Epithelial cell of proximal tubule (primary cell): Measurements from ENCODE around the gene UNC13B. TPM values are rescaled to one million over a fixed set of nuclear protein-coding genes. Genes with fewer than 3 reads are reported as not detected.
A peak's percentile ranks its signal among the peaks of the same experiment; 100 is the strongest.
"Not testable (repeated sequence)": the region's sequence is repeated elsewhere in the genome, so short reads cannot be mapped to it uniquely, and the experiment has no call there.

Source experiments
- DNase-seq: peaks from one replicate; pipeline ENCODE4 v3.0.0-alpha.2; 2011; ENCODE audit warnings: low read depth
- H3K4me3 ChIP-seq: 2 replicates; pipeline ENCODE4 v1.5.1; 2011; ENCODE audit warnings: low read depth, mild to moderate bottlenecking, low read length
- total RNA-seq: library from RNA; depleted of rRNA; stranded (reverse); fragments of >200 nt; gene quantifications from 2 replicates; pipeline ENCODE4 v1.2.3, GENCODE V29; 2015
- TF ChIP-seq, protein P1 (sequence below): conservative IDR thresholded peaks from 2 replicates; pipeline ENCODE4 v1.5.1; 2012; ENCODE audit warnings: low read depth, mild to moderate bottlenecking, low read length

The UNC13B gene
- total RNA-seq, 1 donor from 2014 or later, result 19.6 TPM

DNA sequence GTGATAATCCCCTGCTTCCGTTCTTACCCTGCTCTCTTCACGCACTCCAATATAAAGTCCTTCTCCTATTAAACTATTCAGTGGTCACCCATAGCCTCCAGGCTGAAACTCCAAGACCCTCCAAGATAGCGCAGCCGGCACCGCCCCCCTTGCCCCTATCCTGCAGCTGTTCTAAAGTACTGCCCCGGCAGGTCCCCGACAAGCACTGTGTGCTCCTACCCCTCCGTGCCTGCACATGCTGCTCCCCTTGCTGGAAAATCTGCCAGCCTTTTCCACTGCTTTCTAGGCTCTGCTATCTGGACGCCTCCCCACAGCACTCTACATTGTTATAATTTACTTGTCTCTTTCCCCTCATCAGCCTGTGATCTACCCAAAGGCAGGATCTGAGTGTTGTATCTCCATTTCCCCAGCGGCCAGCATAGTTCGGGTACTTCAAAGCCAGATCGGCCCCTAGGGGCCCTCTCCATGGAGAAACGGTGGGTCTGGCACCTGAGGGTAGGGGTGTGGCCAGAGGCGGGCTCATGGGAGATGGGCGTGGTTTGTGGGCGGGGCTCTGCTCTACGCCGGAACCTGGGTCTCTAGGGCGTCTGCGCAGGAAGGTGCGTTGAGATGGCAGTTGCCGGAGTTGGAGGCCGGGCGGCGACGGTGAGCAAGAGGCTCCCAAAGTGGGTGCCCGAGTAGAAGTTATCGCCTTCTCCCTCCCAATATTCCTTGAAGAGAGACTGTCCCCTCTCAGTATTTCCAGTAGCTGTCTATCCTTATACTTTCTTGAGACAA, 244.6 kb downstream of the UNC13B start:
- TF ChIP-seq, protein P1, sequence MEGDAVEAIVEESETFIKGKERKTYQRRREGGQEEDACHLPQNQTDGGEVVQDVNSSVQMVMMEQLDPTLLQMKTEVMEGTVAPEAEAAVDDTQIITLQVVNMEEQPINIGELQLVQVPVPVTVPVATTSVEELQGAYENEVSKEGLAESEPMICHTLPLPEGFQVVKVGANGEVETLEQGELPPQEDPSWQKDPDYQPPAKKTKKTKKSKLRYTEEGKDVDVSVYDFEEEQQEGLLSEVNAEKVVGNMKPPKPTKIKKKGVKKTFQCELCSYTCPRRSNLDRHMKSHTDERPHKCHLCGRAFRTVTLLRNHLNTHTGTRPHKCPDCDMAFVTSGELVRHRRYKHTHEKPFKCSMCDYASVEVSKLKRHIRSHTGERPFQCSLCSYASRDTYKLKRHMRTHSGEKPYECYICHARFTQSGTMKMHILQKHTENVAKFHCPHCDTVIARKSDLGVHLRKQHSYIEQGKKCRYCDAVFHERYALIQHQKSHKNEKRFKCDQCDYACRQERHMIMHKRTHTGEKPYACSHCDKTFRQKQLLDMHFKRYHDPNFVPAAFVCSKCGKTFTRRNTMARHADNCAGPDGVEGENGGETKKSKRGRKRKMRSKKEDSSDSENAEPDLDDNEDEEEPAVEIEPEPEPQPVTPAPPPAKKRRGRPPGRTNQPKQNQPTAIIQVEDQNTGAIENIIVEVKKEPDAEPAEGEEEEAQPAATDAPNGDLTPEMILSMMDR, result no peak
- no peak overlapping the region for H3K4me3 ChIP-seq
- no peak for DNase-seq

DNA sequence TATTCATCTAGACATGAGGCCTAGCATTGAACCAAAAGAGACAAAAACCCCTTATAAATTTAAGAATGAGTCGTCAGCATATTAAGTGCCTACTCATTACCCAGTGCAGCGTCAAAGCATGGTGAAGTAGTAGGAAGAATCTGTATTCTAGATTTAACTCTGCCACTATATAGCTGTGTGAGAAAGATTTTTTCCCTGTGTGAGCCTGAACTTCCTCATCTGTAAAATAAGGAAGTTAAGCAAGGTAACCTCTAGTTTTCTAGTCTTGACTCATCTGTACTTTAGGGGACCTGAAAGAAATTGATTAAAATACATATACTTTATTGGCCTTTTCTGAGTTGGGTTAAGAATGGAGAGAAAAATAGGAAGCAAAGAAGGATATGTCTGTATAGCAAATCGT, 246.0 kb downstream of the UNC13B start:
- DNase-seq, result no peak
- H3K4me3 ChIP-seq, result no peak overlapping the region
- TF ChIP-seq, protein P1, result no peak

DNA sequence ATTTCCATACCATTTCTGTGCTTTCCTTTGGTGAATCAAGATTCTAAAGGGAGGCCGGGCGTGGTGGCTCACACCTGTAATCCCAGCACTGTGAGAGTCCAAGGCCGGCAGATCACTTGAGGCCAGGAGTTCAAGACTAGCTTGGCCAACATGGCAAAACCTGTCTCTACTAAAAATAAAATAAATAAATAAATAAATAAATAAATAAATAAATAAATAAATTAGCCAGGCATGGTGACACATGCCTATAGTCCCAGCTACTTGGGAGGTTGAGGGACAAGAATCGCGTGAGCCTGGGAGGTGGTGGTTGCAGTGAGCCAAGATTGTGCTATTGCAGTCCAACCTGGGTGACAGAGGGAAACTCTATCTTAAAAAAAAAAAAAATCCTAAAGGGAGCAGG, 247.6 kb downstream of the UNC13B start:
- not testable (repeated sequence) for H3K4me3 ChIP-seq, DNase-seq

DNA sequence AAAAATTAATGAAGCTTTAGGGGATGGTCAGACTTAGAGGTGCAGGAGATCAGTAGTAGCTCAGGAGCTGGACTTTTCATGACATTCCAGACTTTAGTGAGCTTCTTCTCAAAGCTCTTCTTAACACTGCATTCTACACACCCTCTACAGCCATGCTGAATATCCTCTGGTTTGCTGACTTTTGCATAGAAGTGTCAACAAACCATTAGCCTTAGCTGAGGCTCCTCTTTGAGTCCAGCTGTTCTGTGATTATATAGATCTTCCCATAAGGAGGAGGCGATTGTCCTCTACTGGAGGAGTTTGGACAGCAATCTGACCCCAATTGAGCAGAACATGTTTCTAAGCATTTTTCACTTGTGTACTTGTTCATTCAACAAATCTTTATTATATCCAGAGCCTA, 253.1 kb downstream of the UNC13B start:
- no peak overlapping the region for H3K4me3 ChIP-seq
- TF ChIP-seq, protein P1, result no peak
- no peak for DNase-seq

DNA sequence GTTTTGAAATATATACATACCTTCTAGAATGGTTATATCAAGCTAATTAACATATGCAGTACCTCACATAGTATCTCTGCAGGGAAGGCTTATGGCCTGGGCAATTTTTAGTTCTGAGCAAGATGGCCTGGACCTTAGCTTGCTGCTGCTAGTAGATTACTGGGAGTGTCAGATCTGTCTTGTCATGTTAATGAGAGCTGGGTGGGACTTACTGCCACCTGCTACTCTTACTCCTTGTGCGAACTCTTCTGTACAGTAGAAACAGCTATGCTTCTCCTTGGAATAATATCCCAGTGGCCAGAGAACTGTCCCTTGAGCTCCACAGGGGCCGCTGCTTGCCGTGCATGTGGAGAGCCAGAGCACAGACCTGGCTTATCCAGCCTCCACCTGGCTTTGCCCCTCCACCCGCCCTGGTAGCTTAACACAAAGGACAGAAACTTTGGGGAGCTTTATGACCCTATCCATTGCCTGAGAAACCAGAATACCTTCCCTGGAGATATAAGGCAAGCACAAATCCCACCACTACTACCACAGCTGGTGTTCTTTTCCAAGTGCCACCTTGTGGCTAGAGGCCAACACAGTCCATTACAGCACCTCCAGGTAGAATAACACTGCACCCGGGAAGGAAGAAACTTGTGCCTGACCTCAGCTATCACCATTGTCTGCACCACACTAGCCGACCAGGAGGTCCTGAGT, 253.7 kb downstream of the UNC13B start:
- TF ChIP-seq, protein P1, result peak; percentile 44
- no peak overlapping the region for H3K4me3 ChIP-seq
- DNase-seq, result no peak

DNA sequence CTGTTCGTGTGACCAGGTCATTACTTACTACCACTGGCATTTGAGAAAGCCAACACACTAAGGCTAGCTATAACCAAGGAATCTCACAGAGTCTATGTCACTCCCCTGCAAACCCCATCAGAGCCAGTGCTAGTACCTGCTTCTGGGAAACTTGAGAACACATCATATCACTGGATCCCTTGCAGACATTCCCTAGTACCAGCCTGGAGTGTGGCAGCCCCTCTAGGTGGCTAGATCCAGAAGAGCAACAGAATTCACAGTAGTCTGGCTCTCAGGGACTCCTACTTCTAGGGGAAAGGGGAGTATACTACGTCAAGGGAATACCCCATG, 254.3 kb downstream of the UNC13B start:
- no peak for DNase-seq
- TF ChIP-seq, protein P1, result no peak
- no peak overlapping the region for H3K4me3 ChIP-seq

DNA sequence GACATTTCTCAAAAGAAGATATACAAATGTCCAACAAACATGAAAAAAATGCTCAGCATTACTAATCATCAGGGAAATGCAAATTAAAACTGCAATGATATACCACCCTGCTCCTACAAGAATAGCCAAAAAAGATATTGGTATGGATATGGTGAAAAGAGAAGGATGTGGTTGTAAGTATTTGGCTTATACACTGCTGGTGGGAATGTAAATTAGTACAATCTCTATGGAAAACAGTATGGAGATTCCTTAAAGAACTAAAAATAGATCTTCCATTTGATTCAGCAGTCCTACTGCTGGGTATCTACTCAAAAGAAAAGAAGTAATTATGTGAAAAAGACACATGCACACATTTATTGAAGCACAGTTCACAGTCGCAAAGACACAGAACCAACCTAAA, 260.5 kb downstream of the UNC13B start:
- DNase-seq, result no peak
- TF ChIP-seq, protein P1, result no peak
- no peak overlapping the region for H3K4me3 ChIP-seq
